ENCODE measurements around the gene GPNMB.

GRCh38 chr7:23293500-23294073 lies 47.0 kb downstream of the GPNMB start:
- TF ChIP-seq, protein P1, sequence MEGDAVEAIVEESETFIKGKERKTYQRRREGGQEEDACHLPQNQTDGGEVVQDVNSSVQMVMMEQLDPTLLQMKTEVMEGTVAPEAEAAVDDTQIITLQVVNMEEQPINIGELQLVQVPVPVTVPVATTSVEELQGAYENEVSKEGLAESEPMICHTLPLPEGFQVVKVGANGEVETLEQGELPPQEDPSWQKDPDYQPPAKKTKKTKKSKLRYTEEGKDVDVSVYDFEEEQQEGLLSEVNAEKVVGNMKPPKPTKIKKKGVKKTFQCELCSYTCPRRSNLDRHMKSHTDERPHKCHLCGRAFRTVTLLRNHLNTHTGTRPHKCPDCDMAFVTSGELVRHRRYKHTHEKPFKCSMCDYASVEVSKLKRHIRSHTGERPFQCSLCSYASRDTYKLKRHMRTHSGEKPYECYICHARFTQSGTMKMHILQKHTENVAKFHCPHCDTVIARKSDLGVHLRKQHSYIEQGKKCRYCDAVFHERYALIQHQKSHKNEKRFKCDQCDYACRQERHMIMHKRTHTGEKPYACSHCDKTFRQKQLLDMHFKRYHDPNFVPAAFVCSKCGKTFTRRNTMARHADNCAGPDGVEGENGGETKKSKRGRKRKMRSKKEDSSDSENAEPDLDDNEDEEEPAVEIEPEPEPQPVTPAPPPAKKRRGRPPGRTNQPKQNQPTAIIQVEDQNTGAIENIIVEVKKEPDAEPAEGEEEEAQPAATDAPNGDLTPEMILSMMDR (IDR thresholded peaks at IDR 0.05): no peak
- TF ChIP-seq POLR2A (IDR thresholded peaks at IDR 0.05) (no peak), POLR2AphosphoS5 (IDR thresholded peaks at IDR 0.05) (no peak), EP300 (IDR thresholded peaks at IDR 0.05) (no peak)

All from gastroesophageal sphincter (tissue), 3 donors.